ENCODE data around the gene TMEM250. TPM values are rescaled to one million over a fixed set of nuclear protein-coding genes. Genes with fewer than 3 reads are reported as not detected.

TMEM250 gene
- total RNA-seq, 1 experiment from 2014 or later = 37.5 TPM

DNA sequence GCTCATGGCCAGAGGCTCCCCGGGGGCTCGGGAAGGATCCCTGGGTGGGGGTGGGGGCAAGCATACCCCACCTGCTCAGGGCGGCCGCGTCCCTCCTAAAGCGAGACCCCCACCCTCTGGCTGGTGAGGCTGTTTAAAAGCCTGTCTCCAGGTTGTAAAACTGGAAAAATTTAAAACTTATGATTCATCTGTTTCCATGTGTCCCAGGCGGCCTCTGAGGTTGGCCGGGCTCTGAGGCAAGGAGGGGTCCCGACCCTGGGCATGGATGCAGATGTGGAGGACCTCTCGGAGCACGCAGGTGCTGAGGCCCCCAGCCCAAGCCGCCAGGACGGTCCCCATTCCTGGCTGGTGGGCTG, 24.2 kb upstream of the TMEM250 start:
- ATAC-seq = no peak
- Histone ChIP-seq H3K9me3 (ENCODE audit: control insufficient read depth in 1 of 2, insufficient read depth in 1 of 2, low read depth in 1 of 2, low read length in 2 of 2) (no peaks in the 10 kb centered on the region), H3K79me2 (ENCODE audit: insufficient read depth, low read length) (no peaks in the 10 kb centered on the region), H2AFZ (ENCODE audit: low read depth, low read length, poor library complexity, severe bottlenecking) (no peak overlapping the region), H4K20me1 (ENCODE audit: insufficient read depth) (no peaks in the 10 kb centered on the region), H3K4me3 (replicated peaks in 1 of 2; ENCODE audit: low read depth in 1 of 2, low read length in 2 of 2) (no peak overlapping the region), H3K27me3 (ENCODE audit: insufficient read depth, low read length) (no peaks in the 10 kb centered on the region), H3K9ac (ENCODE audit: low read length) (no peak overlapping the region), H3K27ac (ENCODE audit: low read depth, low read length) (no peak overlapping the region), H3K9me2 (ENCODE audit: insufficient read depth) (no peaks in the 10 kb centered on the region), H3K4me1 (ENCODE audit: control insufficient read depth in 1 of 2, insufficient read depth in 2 of 2, low read length in 2 of 2) (peaks cover 0 to 6% of the 10 kb centered on the region in 2 experiments; a peak in 2 of 4 replicates), H3K36me3 (ENCODE audit: control insufficient read depth in 1 of 2, insufficient read depth in 2 of 2, low read length in 2 of 2) (no peaks in the 10 kb centered on the region), H3K4me2 (ENCODE audit: low read length) (no peak overlapping the region)
- TF ChIP-seq ZFX (IDR thresholded peaks at IDR 0.05) (no peak), TCF7L2 (IDR thresholded peaks at IDR 0.05; ENCODE audit: borderline replicate concordance, extremely low read depth, insufficient read depth, insufficient read length) (no peak), FOSL1 (IDR thresholded peaks at IDR 0.05; ENCODE audit: low read depth) (no peak), EZH2phosphoT487 (IDR thresholded peaks at IDR 0.05; ENCODE audit: borderline replicate concordance) (no peak), ZNF274 (IDR thresholded peaks at IDR 0.05; ENCODE audit: low read depth, low read length) (no peak), JUND (IDR thresholded peaks at IDR 0.05) (no peak), EZH2 (IDR thresholded peaks at IDR 0.05) (no peak), CEBPB (IDR thresholded peaks at IDR 0.05; ENCODE audit: low read depth) (no peak), RAD21 (IDR thresholded peaks at IDR 0.05; ENCODE audit: low read depth) (no peak)
- TF ChIP-seq, protein P1, sequence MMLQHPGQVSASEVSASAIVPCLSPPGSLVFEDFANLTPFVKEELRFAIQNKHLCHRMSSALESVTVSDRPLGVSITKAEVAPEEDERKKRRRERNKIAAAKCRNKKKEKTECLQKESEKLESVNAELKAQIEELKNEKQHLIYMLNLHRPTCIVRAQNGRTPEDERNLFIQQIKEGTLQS (IDR thresholded peaks at IDR 0.05) = no peak
- BruUV-seq (replicated peaks) = no TSS peak
- intact Hi-C loops (cut with micrococcal nuclease) = no loop called here
- DNase-seq (ENCODE audit: low read depth, low spot score) = no peak
- ChIA-PET POLR2A (no interaction called here), RAD21 (ENCODE audit: low non-redundant PET in 1 of 2, low total read pairs in 2 of 2, uncharacterized antibody in 2 of 2, unreplicated experiment in 2 of 2) (no interaction called here), CTCF (no interaction called here)

DNA sequence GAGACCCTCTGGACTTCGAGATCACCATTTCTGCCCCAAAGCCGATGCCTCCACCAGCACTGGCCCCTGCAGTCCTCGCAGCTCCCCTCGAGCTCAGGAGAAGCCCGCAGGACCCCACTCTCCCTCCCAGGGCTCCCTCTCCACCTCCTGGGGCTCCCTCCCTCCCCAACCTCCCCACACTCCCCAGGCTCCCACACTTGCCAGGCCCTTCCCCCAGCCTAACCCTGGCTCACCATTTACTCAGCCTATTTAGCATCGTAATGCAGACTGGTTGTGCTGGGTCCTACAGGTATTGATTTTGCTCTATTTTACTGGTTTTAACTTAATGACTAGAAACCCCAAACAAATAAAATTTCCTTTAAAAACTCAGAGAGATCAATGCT, 23.7 kb upstream of the TMEM250 start:
- no peak for ATAC-seq
- ChIA-PET POLR2A (no interaction called here), RAD21 (ENCODE audit: low non-redundant PET in 1 of 2, low total read pairs in 2 of 2, uncharacterized antibody in 2 of 2, unreplicated experiment in 2 of 2) (no interaction called here), CTCF (interaction anchor here (0.6 kb wide), 1 partner anchor 338 kb away, joined by 3 read pairs; no protein-coding TSS in a partner anchor)
- Histone ChIP-seq H3K4me3 (replicated peaks in 1 of 2; ENCODE audit: low read depth in 1 of 2, low read length in 2 of 2) (no peak overlapping the region), H3K27me3 (ENCODE audit: insufficient read depth, low read length) (no peaks in the 10 kb centered on the region), H3K79me2 (ENCODE audit: insufficient read depth, low read length) (no peaks in the 10 kb centered on the region), H3K9me2 (ENCODE audit: insufficient read depth) (no peaks in the 10 kb centered on the region), H3K4me1 (ENCODE audit: control insufficient read depth in 1 of 2, insufficient read depth in 2 of 2, low read length in 2 of 2) (peaks cover 1 to 10% of the 10 kb centered on the region in 2 experiments; a peak in 3 of 4 replicates), H3K4me2 (ENCODE audit: low read length) (no peak overlapping the region), H3K9ac (ENCODE audit: low read length) (no peak overlapping the region), H4K20me1 (ENCODE audit: insufficient read depth) (no peaks in the 10 kb centered on the region), H3K9me3 (ENCODE audit: control insufficient read depth in 1 of 2, insufficient read depth in 1 of 2, low read depth in 1 of 2, low read length in 2 of 2) (no peaks in the 10 kb centered on the region), H2AFZ (ENCODE audit: low read depth, low read length, poor library complexity, severe bottlenecking) (no peak overlapping the region), H3K27ac (ENCODE audit: low read depth, low read length) (no peak overlapping the region), H3K36me3 (ENCODE audit: control insufficient read depth in 1 of 2, insufficient read depth in 2 of 2, low read length in 2 of 2) (no peaks in the 10 kb centered on the region)
- DNase-seq (ENCODE audit: low read depth, low spot score) = no peak
- BruUV-seq (replicated peaks) = no TSS peak
- intact Hi-C loops (cut with micrococcal nuclease) = no loop called here
- TF ChIP-seq ZNF274 (IDR thresholded peaks at IDR 0.05; ENCODE audit: low read depth, low read length) = no peak
- TF ChIP-seq, protein P2, sequence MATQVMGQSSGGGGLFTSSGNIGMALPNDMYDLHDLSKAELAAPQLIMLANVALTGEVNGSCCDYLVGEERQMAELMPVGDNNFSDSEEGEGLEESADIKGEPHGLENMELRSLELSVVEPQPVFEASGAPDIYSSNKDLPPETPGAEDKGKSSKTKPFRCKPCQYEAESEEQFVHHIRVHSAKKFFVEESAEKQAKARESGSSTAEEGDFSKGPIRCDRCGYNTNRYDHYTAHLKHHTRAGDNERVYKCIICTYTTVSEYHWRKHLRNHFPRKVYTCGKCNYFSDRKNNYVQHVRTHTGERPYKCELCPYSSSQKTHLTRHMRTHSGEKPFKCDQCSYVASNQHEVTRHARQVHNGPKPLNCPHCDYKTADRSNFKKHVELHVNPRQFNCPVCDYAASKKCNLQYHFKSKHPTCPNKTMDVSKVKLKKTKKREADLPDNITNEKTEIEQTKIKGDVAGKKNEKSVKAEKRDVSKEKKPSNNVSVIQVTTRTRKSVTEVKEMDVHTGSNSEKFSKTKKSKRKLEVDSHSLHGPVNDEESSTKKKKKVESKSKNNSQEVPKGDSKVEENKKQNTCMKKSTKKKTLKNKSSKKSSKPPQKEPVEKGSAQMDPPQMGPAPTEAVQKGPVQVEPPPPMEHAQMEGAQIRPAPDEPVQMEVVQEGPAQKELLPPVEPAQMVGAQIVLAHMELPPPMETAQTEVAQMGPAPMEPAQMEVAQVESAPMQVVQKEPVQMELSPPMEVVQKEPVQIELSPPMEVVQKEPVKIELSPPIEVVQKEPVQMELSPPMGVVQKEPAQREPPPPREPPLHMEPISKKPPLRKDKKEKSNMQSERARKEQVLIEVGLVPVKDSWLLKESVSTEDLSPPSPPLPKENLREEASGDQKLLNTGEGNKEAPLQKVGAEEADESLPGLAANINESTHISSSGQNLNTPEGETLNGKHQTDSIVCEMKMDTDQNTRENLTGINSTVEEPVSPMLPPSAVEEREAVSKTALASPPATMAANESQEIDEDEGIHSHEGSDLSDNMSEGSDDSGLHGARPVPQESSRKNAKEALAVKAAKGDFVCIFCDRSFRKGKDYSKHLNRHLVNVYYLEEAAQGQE (IDR thresholded peaks at IDR 0.05; ENCODE audit: low read depth) = no peak
- no peak for TF ChIP-seq JUND (IDR thresholded peaks at IDR 0.05)
- no peak for TF ChIP-seq ZFX (IDR thresholded peaks at IDR 0.05)
- no peak for TF ChIP-seq YY1 (IDR thresholded peaks at IDR 0.05; ENCODE audit: extremely low read depth, insufficient replicate concordance, low read depth, low read length)
- TF ChIP-seq ELF1 (IDR thresholded peaks at IDR 0.05; ENCODE audit: borderline replicate concordance, low read depth) = no peak
- TF ChIP-seq EZH2phosphoT487 (IDR thresholded peaks at IDR 0.05; ENCODE audit: borderline replicate concordance) = no peak
- no peak for TF ChIP-seq POLR2A (IDR thresholded peaks at IDR 0.05; ENCODE audit: borderline replicate concordance, extremely low read depth, insufficient read depth, insufficient read length)
- TF ChIP-seq RAD21 (IDR thresholded peaks at IDR 0.05; ENCODE audit: low read depth) = no peak
- TF ChIP-seq SIN3A (IDR thresholded peaks at IDR 0.05; ENCODE audit: low read depth) = no peak
- TF ChIP-seq POLR2AphosphoS5 (IDR thresholded peaks at IDR 0.05; ENCODE audit: low read depth, low read length) = no peak
